H9 (cell line): ENCODE measurements around the gene LAMA5. TPM values are rescaled to one million over a fixed set of nuclear protein-coding genes. Genes with fewer than 3 reads are reported as not detected.

ENCODE experiments used
- DNase-seq: peaks from one replicate; pipeline ENCODE4 v3.0.0-alpha.2; 2017
- H2AFZ ChIP-seq: one replicate; pipeline ENCODE4 v1.6.1; 2013; ENCODE audit warnings: mild to moderate bottlenecking, low read length, control low read depth, moderate library complexity
- H2AK5ac ChIP-seq: 2 replicates; pipeline ENCODE4 v1.6.1; 2013; ENCODE audit warnings: low read length, control low read depth, mixed read lengths; ENCODE audit not compliant: insufficient read length
- H2BK120ac ChIP-seq: one replicate; pipeline ENCODE4 v1.6.1; 2013; ENCODE audit warnings: low read depth, mild to moderate bottlenecking, low read length, control low read depth, inconsistent platforms; ENCODE audit not compliant: poor library complexity, severe bottlenecking
- H2BK12ac ChIP-seq: 2 replicates; pipeline ENCODE4 v1.6.1; 2013; ENCODE audit warnings: low read length, control low read depth, mixed read lengths, low read depth; ENCODE audit not compliant: insufficient read length
- H2BK15ac ChIP-seq: 2 replicates; pipeline ENCODE4 v1.6.1; 2013; ENCODE audit warnings: low read depth, low read length, control low read depth
- H2BK20ac ChIP-seq: one replicate; pipeline ENCODE4 v1.6.1; 2013; ENCODE audit warnings: low read depth, mild to moderate bottlenecking, low read length, control low read depth, inconsistent platforms; ENCODE audit not compliant: poor library complexity, severe bottlenecking
- H2BK5ac ChIP-seq: 2 replicates; pipeline ENCODE4 v1.6.1; 2013; ENCODE audit warnings: low read length, control low read depth, mixed read lengths; ENCODE audit not compliant: insufficient read length
- H3K14ac ChIP-seq: 2 replicates; pipeline ENCODE4 v1.6.1; 2013; ENCODE audit warnings: low read length, control low read depth; ENCODE audit not compliant: insufficient read depth
- H3K18ac ChIP-seq: 2 replicates; pipeline ENCODE4 v1.6.1; 2013; ENCODE audit warnings: low read depth, mild to moderate bottlenecking, mixed read lengths, low read length, control low read depth; ENCODE audit not compliant: insufficient read length
- H3K23ac ChIP-seq: 2 replicates; pipeline ENCODE4 v1.6.1; 2013; ENCODE audit warnings: low read length, control low read depth, mixed read lengths, low read depth; ENCODE audit not compliant: insufficient read length
- H3K23me2 ChIP-seq: 2 replicates; pipeline ENCODE4 v1.6.1; 2013; ENCODE audit warnings: low read depth, mild to moderate bottlenecking, mixed read lengths, low read length, control low read depth; ENCODE audit not compliant: insufficient read length, poor library complexity, severe bottlenecking
- H3K27ac ChIP-seq: 2 replicates; pipeline ENCODE4 v1.5.1; 2013; ENCODE audit warnings: low read length, control low read depth, mixed read lengths, low read depth; ENCODE audit not compliant: insufficient read length
- H3K27me3 ChIP-seq: 2 replicates; pipeline ENCODE4 v1.6.1; 2013; ENCODE audit warnings: low read length, control low read depth, inconsistent platforms; ENCODE audit not compliant: insufficient read depth
- H3K4ac ChIP-seq: 2 replicates; pipeline ENCODE4 v1.6.1; 2013; ENCODE audit warnings: low read depth, mild to moderate bottlenecking, control low read depth, inconsistent platforms, low read length, moderate library complexity
- H3K4me1 ChIP-seq: 2 replicates; pipeline ENCODE4 v1.6.1; 2013; ENCODE audit warnings: low read length, control low read depth, inconsistent platforms; ENCODE audit not compliant: insufficient read depth
- H3K4me2 ChIP-seq: 2 replicates; pipeline ENCODE4 v1.6.1; 2013; ENCODE audit warnings: low read length, control low read depth, mixed read lengths; ENCODE audit not compliant: insufficient read length, insufficient read depth
- H3K56ac ChIP-seq: 2 replicates; pipeline ENCODE4 v1.6.1; 2013; ENCODE audit warnings: low read depth, mild to moderate bottlenecking, mixed read lengths, low read length, control low read depth; ENCODE audit not compliant: insufficient read length
- H3K79me1 ChIP-seq: 2 replicates; pipeline ENCODE4 v1.6.1; 2013; ENCODE audit warnings: low read depth, mild to moderate bottlenecking, moderate library complexity, low read length, control low read depth, inconsistent platforms; ENCODE audit not compliant: insufficient read depth, poor library complexity, severe bottlenecking
- H3K79me2 ChIP-seq: 2 replicates; pipeline ENCODE4 v1.6.1; 2013; ENCODE audit warnings: low read length, control low read depth, inconsistent platforms; ENCODE audit not compliant: insufficient read depth
- H3K9ac ChIP-seq: 2 replicates; pipeline ENCODE4 v1.6.1; 2013; ENCODE audit warnings: low read length, control low read depth, mixed read lengths; ENCODE audit not compliant: insufficient read length; ENCODE audit errors: extremely low read depth
- H3K9me3 ChIP-seq: one replicate; pipeline ENCODE4 v1.6.1; 2013; ENCODE audit warnings: low read depth, low read length, inconsistent platforms; ENCODE audit not compliant: control insufficient read depth
- H3T11ph ChIP-seq: one replicate; pipeline ENCODE4 v1.6.1; 2013; ENCODE audit warnings: mild to moderate bottlenecking, low read length, control low read depth, inconsistent platforms
- H4K20me1 ChIP-seq: one replicate; pipeline ENCODE4 v1.6.1; 2013; ENCODE audit not compliant: control insufficient read depth, insufficient read length, insufficient read depth
- H4K5ac ChIP-seq: 2 replicates; pipeline ENCODE4 v1.6.1; 2013; ENCODE audit warnings: low read depth, mild to moderate bottlenecking, mixed read lengths, low read length, control low read depth; ENCODE audit not compliant: insufficient read length
- H4K8ac ChIP-seq: replicated peaks from 2 replicates; pipeline ENCODE4 v1.6.1; 2013; ENCODE audit warnings: low read length, control low read depth, mixed read lengths, low read depth; ENCODE audit not compliant: insufficient read length
- H4K91ac ChIP-seq: 2 replicates; pipeline ENCODE4 v1.6.1; 2013; ENCODE audit warnings: low read depth, mild to moderate bottlenecking, moderate library complexity, mixed read lengths, low read length, control low read depth; ENCODE audit not compliant: insufficient read length
- H3K27ac Mint-ChIP-seq, 3 experiments: 2 replicates in 2 of 3; 3 replicates in 1 of 3; pipeline ENCODE4 v1.8.0; 2020 to 2021; ENCODE audit warnings: mixed read lengths in 3 of 3, mild to moderate bottlenecking in 1 of 3, moderate library complexity in 1 of 3
- H3K27me3 Mint-ChIP-seq: 2 replicates; pipeline ENCODE4 v1.8.0; 2021; ENCODE audit warnings: low read depth, mild to moderate bottlenecking, moderate library complexity, mixed read lengths
- H3K36me3 Mint-ChIP-seq, 3 experiments: 2 replicates in 2 of 3; 3 replicates in 1 of 3; pipeline ENCODE4 v1.8.0; 2020 to 2021; ENCODE audit warnings: low read depth in 3 of 3, mixed read lengths in 3 of 3; ENCODE audit not compliant: insufficient read depth in 1 of 3
- H3K4me1 Mint-ChIP-seq, 2 experiments: 2 replicates each; pipeline ENCODE4 v1.8.0; 2020; ENCODE audit warnings: mixed read lengths in 2 of 2
- H3K4me3 Mint-ChIP-seq, 2 experiments: 2 replicates in 1 of 2; 3 replicates in 1 of 2; pipeline ENCODE4 v1.8.0; 2020 to 2021; ENCODE audit warnings: mild to moderate bottlenecking in 2 of 2, mixed read lengths in 2 of 2, moderate library complexity in 1 of 2
- H3K9me3 Mint-ChIP-seq, 2 experiments: 2 replicates in 1 of 2; 3 replicates in 1 of 2; pipeline ENCODE4 v1.8.0; 2020; ENCODE audit warnings: mild to moderate bottlenecking in 2 of 2, mixed read lengths in 2 of 2, moderate library complexity in 1 of 2
- WGBS: extraction: QIAGEN DNeasy Blood & Tissue Kit; methylation state at CpG from one replicate; pipeline ENCODE4 v1.1.7; 2013; ENCODE audit warnings: missing lambda C conversion rate, low lambda C conversion rate, mixed read lengths; ENCODE audit not compliant: insufficient read length; ENCODE audit errors: extremely low coverage; 5-methylcytosine and 5-hydroxymethylcytosine counted together
- total RNA-seq: library from RNA; stranded (reverse); gene quantifications from 2 replicates; pipeline ENCODE4 v1.2.1, GENCODE V29; 2021
- TF ChIP-seq, protein P1 (sequence below): fragments of 200-600 bp; sonication (generic); conservative IDR thresholded peaks from 3 replicates; pipeline ENCODE4 v1.8.0; 2021; ENCODE audit warnings: antibody characterized with exemption, mild to moderate bottlenecking

The LAMA5 gene
- total RNA-seq, 1 experiment from 2014 or later: 200 TPM

DNA sequence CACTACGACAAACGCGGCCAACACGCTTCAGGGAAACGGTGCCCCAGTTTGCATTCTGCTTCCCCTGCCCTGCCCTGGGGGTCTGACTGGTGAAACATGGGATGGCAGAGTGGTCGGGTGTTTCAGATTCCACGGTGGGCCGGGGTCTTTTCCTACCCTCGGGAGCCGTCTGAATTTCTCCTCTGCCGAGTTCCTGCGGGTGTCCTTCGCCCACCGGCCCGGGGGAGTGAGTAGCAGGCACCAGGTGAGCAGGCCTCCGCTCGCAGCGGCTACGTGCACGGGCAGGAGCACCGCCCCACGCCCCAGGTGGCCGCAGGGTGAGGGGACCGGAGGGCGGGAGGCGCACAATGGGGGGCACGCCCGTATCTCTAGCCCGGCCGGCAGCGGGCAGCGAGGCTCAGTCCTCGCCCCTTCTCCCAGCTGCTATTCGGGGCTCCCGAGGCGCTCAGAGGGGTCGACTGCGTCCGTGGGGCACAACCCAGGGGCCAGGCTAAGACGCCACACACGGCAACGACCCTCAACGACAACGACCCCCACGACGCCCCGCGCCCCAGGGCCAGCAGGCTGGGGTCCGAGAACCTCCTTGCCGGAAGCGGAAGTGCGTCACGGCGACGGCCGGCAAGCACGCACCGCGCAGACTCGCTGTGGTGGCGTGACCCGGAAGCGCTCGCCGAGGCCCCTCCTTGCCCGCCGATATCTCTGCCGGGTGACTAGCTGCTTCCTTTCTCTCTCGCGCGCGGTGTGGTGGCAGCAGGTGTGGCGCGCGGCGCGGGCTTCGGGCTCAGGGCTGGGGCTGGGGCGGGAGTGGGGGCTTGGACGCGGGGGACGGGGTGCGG, 19.5 kb upstream of the LAMA5 start, which contains the start of gene RPS21:
TSS of gene RPS21 (plus strand) at position 721 of the 836 bp plus-strand sequence. CDS start 236 bp downstream, outside the sequence.
- Histone ChIP-seq H3K56ac (no peak within 1 kb of the TSS), H2BK5ac (no peak within 1 kb of the TSS), H3K4ac (no peak within 1 kb of the TSS), H3K27me3 (no peaks in the 10 kb centered on the region), H3K18ac (peak within 1 kb of the TSS; percentile 52), H3K4me1 (no peaks in the 10 kb centered on the region), H3K79me2 (peaks cover 10% of the 10 kb centered on the region; the same call in 1 of the 2 replicates), H2BK12ac (no peak within 1 kb of the TSS), H4K20me1 (no peaks in the 10 kb centered on the region), H3K14ac (peak within 1 kb of the TSS; percentile 74), H4K91ac (no peak within 1 kb of the TSS), H3K4me2 (peak within 1 kb of the TSS; percentile 89), H2BK20ac (no peak within 1 kb of the TSS), H3K27ac (no peak within 1 kb of the TSS), H2AK5ac (no peak within 1 kb of the TSS), H3K23ac (no peak within 1 kb of the TSS), H2BK120ac (no peak within 1 kb of the TSS), H3K23me2 (peaks cover 14% of the 10 kb centered on the region), H4K5ac (no peak within 1 kb of the TSS), H2AFZ (no peak within 1 kb of the TSS), H3K9ac (peak within 1 kb of the TSS; percentile 94), H3K79me1 (peaks cover 8% of the 10 kb centered on the region), H4K8ac (no peak within 1 kb of the TSS), H3T11ph (no peak within 1 kb of the TSS), H2BK15ac (no peak within 1 kb of the TSS), H3K9me3 (no peaks in the 10 kb centered on the region)
- peaks cover 4 to 6% of the 10 kb centered on the region in 2 experiments; a peak in 4 of 5 replicates for H3K9me3 Mint-ChIP-seq
- peaks cover 33 to 51% (median 44%) of the 10 kb centered on the region in 3 experiments for H3K36me3 Mint-ChIP-seq
- WGBS: no CpG with 5 or more reads among the region's 83 CpGs
- H3K4me3 Mint-ChIP-seq: peak within 1 kb of the TSS; percentile 89 to 97
- peak within 1 kb of the TSS; percentile 92 to 96 (median 94); a peak in 6 of 7 replicates for H3K27ac Mint-ChIP-seq
- peak; percentile 94 for DNase-seq
- H3K4me1 Mint-ChIP-seq: peaks cover 25 to 36% of the 10 kb centered on the region in 2 experiments
- peaks cover 2% of the 10 kb centered on the region; the same call in 1 of the 2 replicates for H3K27me3 Mint-ChIP-seq
- TF ChIP-seq, protein P1, sequence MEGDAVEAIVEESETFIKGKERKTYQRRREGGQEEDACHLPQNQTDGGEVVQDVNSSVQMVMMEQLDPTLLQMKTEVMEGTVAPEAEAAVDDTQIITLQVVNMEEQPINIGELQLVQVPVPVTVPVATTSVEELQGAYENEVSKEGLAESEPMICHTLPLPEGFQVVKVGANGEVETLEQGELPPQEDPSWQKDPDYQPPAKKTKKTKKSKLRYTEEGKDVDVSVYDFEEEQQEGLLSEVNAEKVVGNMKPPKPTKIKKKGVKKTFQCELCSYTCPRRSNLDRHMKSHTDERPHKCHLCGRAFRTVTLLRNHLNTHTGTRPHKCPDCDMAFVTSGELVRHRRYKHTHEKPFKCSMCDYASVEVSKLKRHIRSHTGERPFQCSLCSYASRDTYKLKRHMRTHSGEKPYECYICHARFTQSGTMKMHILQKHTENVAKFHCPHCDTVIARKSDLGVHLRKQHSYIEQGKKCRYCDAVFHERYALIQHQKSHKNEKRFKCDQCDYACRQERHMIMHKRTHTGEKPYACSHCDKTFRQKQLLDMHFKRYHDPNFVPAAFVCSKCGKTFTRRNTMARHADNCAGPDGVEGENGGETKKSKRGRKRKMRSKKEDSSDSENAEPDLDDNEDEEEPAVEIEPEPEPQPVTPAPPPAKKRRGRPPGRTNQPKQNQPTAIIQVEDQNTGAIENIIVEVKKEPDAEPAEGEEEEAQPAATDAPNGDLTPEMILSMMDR: no peak
